ENCODE data around the gene OXTR.

The OXTR gene

DNA sequence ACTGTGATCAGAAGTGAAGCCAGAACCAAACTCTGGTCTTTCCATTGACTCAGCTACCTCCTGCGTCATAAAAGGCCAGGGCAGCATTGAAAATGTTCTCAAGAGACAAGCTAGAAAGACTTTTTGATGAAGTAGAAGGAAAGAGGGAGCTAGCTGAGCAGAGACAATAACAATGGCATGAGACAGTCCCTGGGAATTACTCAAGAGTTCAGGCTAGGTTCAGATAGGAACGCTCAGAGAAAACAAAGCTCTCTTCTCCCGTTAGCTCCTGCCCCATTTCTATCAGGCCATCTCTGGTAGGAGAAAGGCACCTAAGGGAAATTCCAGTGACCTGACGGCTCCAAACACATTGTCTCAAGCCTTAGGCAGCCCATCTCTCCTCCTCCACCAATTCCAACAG lies 7.0 kb upstream of the OXTR start:
- Histone ChIP-seq H3K27ac (ENCODE audit: low read length, poor library complexity, severe bottlenecking) (peak overlapping the region; percentile 27), H2AK5ac (ENCODE audit: low read length, severe bottlenecking) (peak overlapping the region; percentile 38), H3K27me3 (ENCODE audit: control insufficient read depth in 1 of 2, insufficient read depth in 1 of 2, low read length in 2 of 2) (peaks cover 0 to 26% of the 10 kb centered on the region in 2 experiments), H4K91ac (ENCODE audit: low read length) (no peak overlapping the region), H3K18ac (ENCODE audit: low read depth in 1 of 2, low read length in 2 of 2) (no peak overlapping the region), H3K9ac (ENCODE audit: low read length) (no peak overlapping the region), H3K79me1 (replicated peaks; ENCODE audit: low read length, poor library complexity, severe bottlenecking) (peaks cover 1% of the 10 kb centered on the region), H3K4me3 (ENCODE audit: insufficient read depth in 1 of 2, low read depth in 1 of 2, low read length in 2 of 2) (no peak overlapping the region), H3K36me3 (ENCODE audit: control insufficient read depth in 1 of 2, insufficient read depth in 2 of 2, low read depth in 1 of 2, low read length in 2 of 2) (no peaks in the 10 kb centered on the region), H3K14ac (ENCODE audit: low read length in 2 of 2) (no peak overlapping the region), H4K8ac (ENCODE audit: low read length) (no peak overlapping the region), H3K4ac (ENCODE audit: low read depth in 1 of 2, low read length in 2 of 2) (no peak overlapping the region), H2BK120ac (ENCODE audit: low read depth, low read length) (no peak overlapping the region), H2BK5ac (ENCODE audit: low read depth, low read length, poor library complexity, severe bottlenecking) (no peak overlapping the region), H3K4me2 (ENCODE audit: low read length, poor library complexity, severe bottlenecking) (no peak overlapping the region), H3K23ac (ENCODE audit: low read length in 2 of 2) (no peak overlapping the region), H2BK12ac (ENCODE audit: low read length in 2 of 2) (no peak overlapping the region), H2AFZ (ENCODE audit: low read depth, low read length) (no peak overlapping the region), H2BK15ac (ENCODE audit: low read depth, poor library complexity, severe bottlenecking) (no peak overlapping the region), H3K4me1 (ENCODE audit: control insufficient read depth, insufficient read depth, low read depth, low read length) (peaks cover 8% of the 10 kb centered on the region), H3K9me3 (ENCODE audit: control insufficient read depth, low read length) (no peaks in the 10 kb centered on the region)
- WGBS, result 76% methylated on average over 4 of the region's 4 CpGs
- peak; percentile 10 for DNase-seq

DNA sequence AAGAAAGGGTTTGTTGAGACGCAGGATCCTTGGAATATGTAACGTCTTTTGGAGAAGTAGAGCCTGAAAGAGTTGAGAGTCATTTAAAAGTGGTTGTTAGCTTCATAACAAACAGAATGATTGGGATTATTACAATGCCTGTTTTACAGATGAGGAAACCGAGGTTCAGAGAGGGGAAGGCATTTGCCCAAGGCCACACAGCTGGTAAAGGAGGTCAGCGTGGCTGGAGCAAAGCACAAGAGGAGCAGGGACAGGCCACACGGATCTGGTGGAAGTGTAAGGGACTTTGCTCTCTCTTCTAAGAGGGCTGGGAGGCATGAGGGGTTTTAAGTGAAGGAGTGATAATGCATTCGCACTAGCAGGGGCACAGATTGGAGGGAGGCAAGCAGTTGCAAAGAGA lies 6.2 kb upstream of the OXTR start:
- Histone ChIP-seq H3K4ac (ENCODE audit: low read depth in 1 of 2, low read length in 2 of 2) (no peak overlapping the region), H3K23ac (ENCODE audit: low read length in 2 of 2) (no peak overlapping the region), H3K14ac (ENCODE audit: low read length in 2 of 2) (no peak overlapping the region), H3K36me3 (ENCODE audit: control insufficient read depth in 1 of 2, insufficient read depth in 2 of 2, low read depth in 1 of 2, low read length in 2 of 2) (no peaks in the 10 kb centered on the region), H3K27me3 (ENCODE audit: control insufficient read depth in 1 of 2, insufficient read depth in 1 of 2, low read length in 2 of 2) (peaks cover 0 to 28% of the 10 kb centered on the region in 2 experiments), H3K27ac (ENCODE audit: low read length, poor library complexity, severe bottlenecking) (no peak overlapping the region), H3K9ac (ENCODE audit: low read length) (no peak overlapping the region), H2AFZ (ENCODE audit: low read depth, low read length) (no peak overlapping the region), H4K91ac (ENCODE audit: low read length) (peak overlapping the region; percentile 43), H3K18ac (ENCODE audit: low read depth in 1 of 2, low read length in 2 of 2) (no peak overlapping the region), H3K4me1 (ENCODE audit: control insufficient read depth, insufficient read depth, low read depth, low read length) (peaks cover 10% of the 10 kb centered on the region), H2BK15ac (ENCODE audit: low read depth, poor library complexity, severe bottlenecking) (no peak overlapping the region), H2AK5ac (ENCODE audit: low read length, severe bottlenecking) (peak overlapping the region; percentile 33), H4K8ac (ENCODE audit: low read length) (no peak overlapping the region), H2BK5ac (ENCODE audit: low read depth, low read length, poor library complexity, severe bottlenecking) (no peak overlapping the region), H3K4me2 (ENCODE audit: low read length, poor library complexity, severe bottlenecking) (no peak overlapping the region), H3K79me1 (replicated peaks; ENCODE audit: low read length, poor library complexity, severe bottlenecking) (peaks cover 3% of the 10 kb centered on the region), H2BK12ac (ENCODE audit: low read length in 2 of 2) (no peak overlapping the region), H3K4me3 (ENCODE audit: insufficient read depth in 1 of 2, low read depth in 1 of 2, low read length in 2 of 2) (no peak overlapping the region), H3K9me3 (ENCODE audit: control insufficient read depth, low read length) (no peaks in the 10 kb centered on the region), H2BK120ac (ENCODE audit: low read depth, low read length) (no peak overlapping the region)
- DNase-seq, result no peak
- 91% methylated on average over 6 of the region's 6 CpGs for WGBS

DNA sequence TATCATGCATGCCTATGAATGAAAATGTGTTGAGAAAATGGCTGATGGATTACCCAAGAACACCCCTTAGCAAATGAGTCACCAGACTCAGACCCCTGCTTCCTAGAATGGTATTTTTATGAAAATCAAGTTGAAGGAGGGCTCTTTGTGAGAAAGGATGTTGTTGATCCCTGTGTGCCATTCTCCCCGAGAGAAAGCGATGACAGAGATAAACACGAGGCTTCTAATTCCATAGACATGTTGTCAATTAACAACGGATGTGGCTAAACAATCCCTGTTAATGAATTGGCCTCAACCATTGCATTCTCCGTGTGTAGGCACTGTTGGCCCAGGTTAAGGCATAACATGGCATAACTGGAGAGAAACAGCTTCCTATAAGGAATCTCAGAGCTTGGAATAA lies 5.8 kb upstream of the OXTR start:
- DNase-seq, result no peak
- Histone ChIP-seq H3K27me3 (ENCODE audit: control insufficient read depth in 1 of 2, insufficient read depth in 1 of 2, low read length in 2 of 2) (peaks cover 0 to 32% of the 10 kb centered on the region in 2 experiments), H3K4ac (ENCODE audit: low read depth in 1 of 2, low read length in 2 of 2) (no peak overlapping the region), H3K9me3 (ENCODE audit: control insufficient read depth, low read length) (no peaks in the 10 kb centered on the region), H2AK5ac (ENCODE audit: low read length, severe bottlenecking) (no peak overlapping the region), H3K4me2 (ENCODE audit: low read length, poor library complexity, severe bottlenecking) (no peak overlapping the region), H4K91ac (ENCODE audit: low read length) (no peak overlapping the region), H3K36me3 (ENCODE audit: control insufficient read depth in 1 of 2, insufficient read depth in 2 of 2, low read depth in 1 of 2, low read length in 2 of 2) (no peaks in the 10 kb centered on the region), H2BK5ac (ENCODE audit: low read depth, low read length, poor library complexity, severe bottlenecking) (no peak overlapping the region), H3K4me1 (ENCODE audit: control insufficient read depth, insufficient read depth, low read depth, low read length) (peaks cover 12% of the 10 kb centered on the region), H2BK120ac (ENCODE audit: low read depth, low read length) (no peak overlapping the region), H3K23ac (ENCODE audit: low read length in 2 of 2) (no peak overlapping the region), H2BK15ac (ENCODE audit: low read depth, poor library complexity, severe bottlenecking) (no peak overlapping the region), H4K8ac (ENCODE audit: low read length) (no peak overlapping the region), H2BK12ac (ENCODE audit: low read length in 2 of 2) (no peak overlapping the region), H3K18ac (ENCODE audit: low read depth in 1 of 2, low read length in 2 of 2) (no peak overlapping the region), H3K79me1 (replicated peaks; ENCODE audit: low read length, poor library complexity, severe bottlenecking) (peaks cover 4% of the 10 kb centered on the region), H3K9ac (ENCODE audit: low read length) (no peak overlapping the region), H3K4me3 (ENCODE audit: insufficient read depth in 1 of 2, low read depth in 1 of 2, low read length in 2 of 2) (no peak overlapping the region), H3K14ac (ENCODE audit: low read length in 2 of 2) (no peak overlapping the region), H2AFZ (ENCODE audit: low read depth, low read length) (no peak overlapping the region), H3K27ac (ENCODE audit: low read length, poor library complexity, severe bottlenecking) (no peak overlapping the region)
- 93% methylated on average over 5 of the region's 5 CpGs for WGBS

DNA sequence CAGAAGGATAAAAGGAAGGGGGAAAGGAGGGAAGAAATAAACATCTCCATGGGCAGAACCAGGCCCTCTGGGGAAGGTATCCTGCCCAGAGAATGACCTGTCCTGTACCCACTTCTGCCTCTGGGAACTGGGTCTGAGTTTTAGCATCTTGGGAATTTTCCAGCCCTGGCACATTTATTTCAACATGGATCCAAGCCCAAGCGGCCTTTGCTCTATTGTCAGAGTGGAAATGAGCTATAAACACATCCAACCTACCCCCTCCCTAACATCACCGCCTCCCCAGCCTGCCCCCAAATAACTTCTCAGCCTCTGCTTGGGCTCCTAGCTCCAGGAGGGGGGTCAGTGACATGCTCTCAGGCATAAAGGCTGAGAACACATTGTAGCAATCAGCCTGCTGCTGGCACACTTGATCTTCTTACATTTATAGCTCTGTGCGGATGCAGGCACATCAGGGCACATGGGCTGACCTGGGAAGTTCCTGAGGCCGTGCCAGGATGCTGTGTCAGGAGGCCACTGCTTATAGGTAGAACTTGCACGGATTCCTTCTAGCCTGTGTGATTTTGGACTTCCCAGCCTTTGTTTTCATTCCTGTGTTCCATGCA lies 4.6 kb upstream of the OXTR start:
- H2BK12ac ChIP-seq (ENCODE audit: low read length in 2 of 2), result no peak overlapping the region
- H3K4me1 ChIP-seq (ENCODE audit: control insufficient read depth, insufficient read depth, low read depth, low read length), result peaks cover 12% of the 10 kb centered on the region
- H3K79me1 ChIP-seq (replicated peaks; ENCODE audit: low read length, poor library complexity, severe bottlenecking), result peaks cover 4% of the 10 kb centered on the region
- no peaks in the 10 kb centered on the region for H3K9me3 ChIP-seq (ENCODE audit: control insufficient read depth, low read length)
- no peak overlapping the region for H2BK120ac ChIP-seq (ENCODE audit: low read depth, low read length)
- H3K23ac ChIP-seq (ENCODE audit: low read length in 2 of 2), result no peak overlapping the region
- DNase-seq, result no peak
- peaks cover 0 to 33% of the 10 kb centered on the region in 2 experiments for H3K27me3 ChIP-seq (ENCODE audit: control insufficient read depth in 1 of 2, insufficient read depth in 1 of 2, low read length in 2 of 2)
- H3K4me3 ChIP-seq (ENCODE audit: insufficient read depth in 1 of 2, low read depth in 1 of 2, low read length in 2 of 2), result no peak overlapping the region
- no peak overlapping the region for H2AK5ac ChIP-seq (ENCODE audit: low read length, severe bottlenecking)
- H3K14ac ChIP-seq (ENCODE audit: low read length in 2 of 2), result peak overlapping the region in 1 of 2 experiments; percentile 30
- whole genome bisulfite sequencing, result 96% methylated on average over 5 of the region's 5 CpGs
- no peak overlapping the region for H3K4me2 ChIP-seq (ENCODE audit: low read length, poor library complexity, severe bottlenecking)
- no peak overlapping the region for H3K18ac ChIP-seq (ENCODE audit: low read depth in 1 of 2, low read length in 2 of 2)
- no peak overlapping the region for H3K27ac ChIP-seq (ENCODE audit: low read length, poor library complexity, severe bottlenecking)
- H4K91ac ChIP-seq (ENCODE audit: low read length), result no peak overlapping the region
- no peak overlapping the region for H3K4ac ChIP-seq (ENCODE audit: low read depth in 1 of 2, low read length in 2 of 2)
- H2BK5ac ChIP-seq (ENCODE audit: low read depth, low read length, poor library complexity, severe bottlenecking), result no peak overlapping the region
- no peak overlapping the region for H4K8ac ChIP-seq (ENCODE audit: low read length)
- H3K36me3 ChIP-seq (ENCODE audit: control insufficient read depth in 1 of 2, insufficient read depth in 2 of 2, low read depth in 1 of 2, low read length in 2 of 2), result no peaks in the 10 kb centered on the region
- no peak overlapping the region for H3K9ac ChIP-seq (ENCODE audit: low read length)
- no peak overlapping the region for H2BK15ac ChIP-seq (ENCODE audit: low read depth, poor library complexity, severe bottlenecking)
- no peak overlapping the region for H2AFZ ChIP-seq (ENCODE audit: low read depth, low read length)
